Gastroesophageal sphincter (tissue), 4 donors: Measurements from ENCODE around the gene SLC25A33. TPM values are rescaled to one million over a fixed set of nuclear protein-coding genes. Genes with fewer than 3 reads are reported as not detected.
A peak's percentile ranks its signal among the peaks of the same experiment; 100 is the strongest.

Source experiments
- ATAC-seq: fragments of 150-250 bp; one replicate; pipeline ENCODE4 v1.9.1; 2016; ENCODE audit warnings: mild to moderate bottlenecking, moderate library complexity
- H3K27ac ChIP-seq, 4 donors: fragments of 200-600 bp; sonication (generic) in 3 of 4; 1 replicate in 3 of 4; 2 replicates in 1 of 4; pipeline ENCODE4 v1.5.1; 2016 to 2019
- H3K27me3 ChIP-seq: fragments of 200-600 bp; sonication (generic); one replicate; pipeline ENCODE4 v1.5.1; 2019
- H3K36me3 ChIP-seq, 2 donors: fragments of 200-600 bp; sonication (generic); one replicate each; pipeline ENCODE4 v1.5.1; 2019; ENCODE audit warnings: control low read depth in 1 of 2
- H3K4me1 ChIP-seq, 3 donors: fragments of 200-600 bp; sonication (generic); 1 replicate in 2 of 3; 2 replicates in 1 of 3; pipeline ENCODE4 v1.5.1; 2016 to 2019; ENCODE audit warnings: control low read depth in 2 of 3
- H3K4me3 ChIP-seq, 2 donors: fragments of 200-600 bp; sonication (generic); one replicate each; pipeline ENCODE4 v1.5.1; 2019; ENCODE audit warnings: mild to moderate bottlenecking in 1 of 2, moderate library complexity in 1 of 2
- H3K9me3 ChIP-seq, 3 donors: fragments of 200-600 bp; sonication (generic); one replicate each; pipeline ENCODE4 v1.5.1; 2017 to 2019; ENCODE audit warnings: control low read depth in 2 of 3
- EP300 ChIP-seq: sonication (generic); formaldehyde crosslinking; IDR thresholded peaks from one replicate; pipeline ENCODE4 v1.6.1; 2017; ENCODE audit warnings: antibody characterized with exemption, mild to moderate bottlenecking
- POLR2A ChIP-seq, 2 donors: fragments of 450-650 bp; IDR thresholded peaks; one replicate each; pipeline ENCODE4 v1.6.1; 2017; ENCODE audit warnings: antibody characterized with exemption in 2 of 2, mild to moderate bottlenecking in 2 of 2, moderate library complexity in 1 of 2
- POLR2AphosphoS5 ChIP-seq: sonication (generic); formaldehyde crosslinking; IDR thresholded peaks from one replicate; pipeline ENCODE4 v1.6.1; 2017; ENCODE audit warnings: antibody characterized with exemption
- WGBS, 2 donors: methylation state at CpG; one replicate each; pipeline ENCODE4 v1.1.5; 2018; ENCODE audit warnings: low coverage in 1 of 2; 5-methylcytosine and 5-hydroxymethylcytosine counted together
- total RNA-seq, 4 donors: library from RNA; depleted of rRNA; stranded (reverse); fragments of >200 nt; gene quantifications; one replicate each; pipeline ENCODE4 v1.1.0, GENCODE V29; 2016
- TF ChIP-seq, protein P1 (sequence below), 4 experiments: fragments of 200-600 bp in 2 of 4; fragments of 450-650 bp in 2 of 4; sonication (generic) in 1 of 4; IDR thresholded peaks; one replicate each; pipeline ENCODE4 v1.5.1; 2017 to 2019; ENCODE audit warnings: antibody characterized with exemption in 4 of 4, mild to moderate bottlenecking in 2 of 4, moderate library complexity in 2 of 4

The SLC25A33 gene
- total RNA-seq, 4 donors from 2014 or later = 7.0 to 11.5 (median 10.5) TPM

DNA sequence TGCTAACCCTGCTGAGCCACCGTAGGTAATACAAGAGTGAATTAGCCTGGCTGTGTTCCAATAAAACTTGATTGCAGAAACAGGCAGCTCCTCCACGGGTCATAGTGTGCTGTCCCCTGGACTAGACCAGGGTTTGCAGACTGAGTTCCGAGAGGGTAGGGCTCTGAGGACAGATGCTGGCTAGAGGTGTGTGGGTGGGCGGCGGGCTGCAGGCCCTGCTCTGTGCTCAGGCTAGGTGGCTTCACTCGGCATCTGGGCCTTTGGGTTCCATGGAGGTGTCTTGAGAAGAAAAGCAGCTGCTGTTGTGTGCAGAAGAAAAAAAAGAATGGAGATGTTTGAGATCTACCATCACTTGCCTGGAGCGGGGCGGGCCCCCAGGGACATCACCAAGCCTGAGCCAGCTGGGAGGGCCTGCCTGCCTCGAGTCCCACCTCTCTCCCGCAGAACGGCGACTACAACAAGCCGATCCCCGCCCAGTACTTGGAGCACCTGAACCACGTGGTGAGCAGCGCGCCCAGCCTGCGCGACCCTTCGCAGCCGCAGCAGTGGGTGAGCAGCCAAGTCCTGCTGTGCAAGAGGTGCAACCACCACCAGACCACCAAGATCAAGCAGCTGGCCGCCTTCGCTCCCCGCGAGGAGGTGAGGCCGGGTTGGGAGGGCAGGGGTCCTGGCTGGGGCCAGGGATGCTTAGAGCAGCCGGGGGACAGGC is 57.3 kb downstream of the SLC25A33 start:
- H3K4me1 ChIP-seq = peaks cover 0 to 55% (median 6%) of the 10 kb centered on the region in 3 donors

DNA sequence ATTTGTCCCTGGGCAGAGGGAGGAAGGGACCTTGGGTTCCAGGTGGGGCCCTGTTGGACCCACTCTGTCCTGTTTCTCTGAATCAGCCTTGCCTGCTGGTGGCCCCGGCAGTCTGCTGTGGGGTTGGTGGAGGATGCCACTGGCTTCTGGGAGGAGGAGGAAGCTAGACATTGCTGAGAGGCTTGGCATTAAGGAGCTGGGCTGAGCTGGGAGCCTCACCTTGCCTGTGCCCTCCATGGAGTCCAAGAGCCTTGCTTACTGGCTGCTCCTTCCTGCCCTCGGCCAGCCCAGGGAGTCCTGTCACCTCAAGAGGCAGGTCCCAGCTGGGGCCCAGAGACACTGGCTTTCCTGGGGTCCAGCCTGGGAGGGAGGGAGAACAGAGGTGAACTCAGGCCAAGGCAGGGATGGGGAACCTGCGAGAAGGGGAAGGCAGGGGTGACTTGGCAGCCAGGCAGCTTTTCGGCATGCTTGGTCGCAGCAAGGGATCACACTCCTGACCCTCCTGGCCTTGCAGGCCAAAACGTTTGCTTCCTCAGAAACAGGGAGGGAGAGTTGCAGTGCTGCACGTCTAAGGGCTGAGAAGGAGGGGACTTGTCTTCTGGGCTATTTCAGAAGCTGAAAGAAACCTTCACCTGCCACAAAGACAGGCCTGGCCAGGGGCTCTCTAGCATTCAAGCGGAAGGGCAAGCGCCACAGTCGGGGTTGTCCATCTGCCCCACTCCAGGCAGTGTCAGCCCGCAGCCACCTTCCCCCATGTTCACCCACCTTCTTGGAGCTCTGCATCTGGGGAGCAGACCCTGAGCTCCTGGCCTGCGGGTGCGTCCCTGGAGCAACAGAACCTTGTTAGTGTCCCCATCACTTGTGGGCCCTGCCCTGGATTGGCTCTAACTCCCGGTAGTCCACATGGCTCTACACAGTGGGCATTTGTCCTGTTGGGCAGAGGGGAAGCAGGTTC is 58.4 kb downstream of the SLC25A33 start:
- no peak overlapping the region for H3K27ac ChIP-seq
- H3K9me3 ChIP-seq = no peaks in the 10 kb centered on the region
- 40% methylated on average over 1 of the region's 14 CpGs; no CpG with 5 or more reads in 1 of the 2 donors for WGBS, 2 donors
- H3K4me1 ChIP-seq = peaks cover 0 to 45% (median 6%) of the 10 kb centered on the region in 3 donors
- no peak for TF ChIP-seq POLR2A (IDR thresholded peaks at IDR 0.05)
- no peak for TF ChIP-seq EP300
- TF ChIP-seq, protein P1, sequence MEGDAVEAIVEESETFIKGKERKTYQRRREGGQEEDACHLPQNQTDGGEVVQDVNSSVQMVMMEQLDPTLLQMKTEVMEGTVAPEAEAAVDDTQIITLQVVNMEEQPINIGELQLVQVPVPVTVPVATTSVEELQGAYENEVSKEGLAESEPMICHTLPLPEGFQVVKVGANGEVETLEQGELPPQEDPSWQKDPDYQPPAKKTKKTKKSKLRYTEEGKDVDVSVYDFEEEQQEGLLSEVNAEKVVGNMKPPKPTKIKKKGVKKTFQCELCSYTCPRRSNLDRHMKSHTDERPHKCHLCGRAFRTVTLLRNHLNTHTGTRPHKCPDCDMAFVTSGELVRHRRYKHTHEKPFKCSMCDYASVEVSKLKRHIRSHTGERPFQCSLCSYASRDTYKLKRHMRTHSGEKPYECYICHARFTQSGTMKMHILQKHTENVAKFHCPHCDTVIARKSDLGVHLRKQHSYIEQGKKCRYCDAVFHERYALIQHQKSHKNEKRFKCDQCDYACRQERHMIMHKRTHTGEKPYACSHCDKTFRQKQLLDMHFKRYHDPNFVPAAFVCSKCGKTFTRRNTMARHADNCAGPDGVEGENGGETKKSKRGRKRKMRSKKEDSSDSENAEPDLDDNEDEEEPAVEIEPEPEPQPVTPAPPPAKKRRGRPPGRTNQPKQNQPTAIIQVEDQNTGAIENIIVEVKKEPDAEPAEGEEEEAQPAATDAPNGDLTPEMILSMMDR (IDR thresholded peaks at IDR 0.05) = no peak
- no peak for TF ChIP-seq POLR2AphosphoS5
- H3K27me3 ChIP-seq = no peaks in the 10 kb centered on the region
- peaks cover 0 to 62% of the 10 kb centered on the region in 2 donors for H3K36me3 ChIP-seq
- no peak for ATAC-seq
- no peak overlapping the region for H3K4me3 ChIP-seq

More for the DNA sequence above, 57.3 kb downstream of the SLC25A33 start:
- WGBS, 2 donors = 40 to 51% methylated on average over 2 to 7 of the region's 27 CpGs
- no peaks in the 10 kb centered on the region for H3K27me3 ChIP-seq
- H3K27ac ChIP-seq = peak overlapping the region in 1 of 4 donors; percentile 13
- H3K36me3 ChIP-seq = peaks cover 0 to 51% of the 10 kb centered on the region in 2 donors
- H3K9me3 ChIP-seq = no peaks in the 10 kb centered on the region
- TF ChIP-seq POLR2AphosphoS5 = no peak
- no peak for TF ChIP-seq EP300
- TF ChIP-seq, protein P1 (IDR thresholded peaks at IDR 0.05) = no peak
- TF ChIP-seq POLR2A (IDR thresholded peaks at IDR 0.05) = no peak
- peak; percentile 30 for ATAC-seq
- H3K4me3 ChIP-seq = no peak overlapping the region

DNA sequence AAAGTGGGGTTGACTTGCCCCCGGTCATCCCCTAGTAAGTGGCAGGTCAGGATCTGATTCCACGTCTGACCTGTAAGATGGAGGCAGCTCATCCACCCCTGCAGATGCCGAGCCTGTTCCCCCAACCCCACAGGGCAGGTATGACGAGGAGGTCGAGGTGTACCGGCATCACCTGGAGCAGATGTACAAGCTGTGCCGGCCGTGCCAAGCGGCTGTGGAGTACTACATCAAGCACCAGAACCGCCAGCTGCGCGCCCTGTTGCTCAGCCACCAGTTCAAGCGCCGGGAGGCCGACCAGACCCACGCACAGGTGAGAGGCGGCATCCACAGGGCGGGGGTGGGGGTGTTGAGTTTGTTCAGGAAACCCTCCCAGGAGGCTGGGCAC is 59.0 kb downstream of the SLC25A33 start:
- TF ChIP-seq POLR2A (IDR thresholded peaks at IDR 0.05) = no peak
- TF ChIP-seq, protein P1 (IDR thresholded peaks at IDR 0.05) = no peak
- TF ChIP-seq POLR2AphosphoS5 = no peak
- TF ChIP-seq EP300 = no peak
- Histone ChIP-seq H3K27ac (no peak overlapping the region), H3K4me1 (peaks cover 0 to 38% (median 0%) of the 10 kb centered on the region in 3 donors), H3K9me3 (no peaks in the 10 kb centered on the region), H3K4me3 (no peak overlapping the region), H3K36me3 (peaks cover 0 to 69% of the 10 kb centered on the region in 2 donors), H3K27me3 (no peaks in the 10 kb centered on the region)
- 56 to 100% methylated on average over 2 to 3 of the region's 18 CpGs for WGBS, 2 donors
- no peak for ATAC-seq

DNA sequence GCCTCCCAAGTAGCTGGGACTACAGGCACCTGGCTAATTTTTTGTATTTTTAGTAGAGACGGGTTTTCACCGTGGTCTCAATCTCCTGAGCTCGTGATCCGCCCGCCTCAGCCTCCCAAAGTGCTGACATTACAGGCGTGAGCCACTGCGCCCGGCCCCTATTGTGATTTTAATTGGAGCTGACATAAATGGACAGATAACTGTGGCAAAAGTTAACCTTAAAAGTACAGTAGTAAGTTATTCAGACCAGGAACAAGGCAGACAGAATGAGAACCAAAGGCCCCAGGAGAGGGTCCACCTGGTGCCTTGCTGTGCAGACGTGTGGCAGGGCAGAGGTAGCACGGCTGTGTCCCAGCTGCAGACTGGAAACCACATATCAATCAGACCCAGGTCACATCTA is 60.5 kb downstream of the SLC25A33 start:
- H3K27me3 ChIP-seq = no peaks in the 10 kb centered on the region
- peaks cover 0 to 83% of the 10 kb centered on the region in 2 donors for H3K36me3 ChIP-seq
- peaks cover 0 to 23% (median 0%) of the 10 kb centered on the region in 3 donors for H3K4me1 ChIP-seq
- no peaks in the 10 kb centered on the region for H3K9me3 ChIP-seq
- no peak for ATAC-seq
- 85% methylated on average over 4 of the region's 10 CpGs; no CpG with 5 or more reads in 1 of the 2 donors for WGBS, 2 donors
- no peak overlapping the region for H3K27ac ChIP-seq
- TF ChIP-seq, protein P1 (IDR thresholded peaks at IDR 0.05) = no peak
- TF ChIP-seq EP300 (no peak), POLR2A (IDR thresholded peaks at IDR 0.05) (no peak), POLR2AphosphoS5 (no peak)
- no peak overlapping the region for H3K4me3 ChIP-seq
